Measurements from ENCODE around the gene PTRHD1. TPM values are rescaled to one million over a fixed set of nuclear protein-coding genes. Genes with fewer than 3 reads are reported as not detected.

PTRHD1 gene
- total RNA-seq, 4 donors from 2014 or later = 22.9 to 53.3 (median 31.6) TPM

GRCh38 chr2:24816884-24817283, 23.7 kb upstream of the PTRHD1 start:
- Histone ChIP-seq H3K36me3 (peaks cover 54% of the 10 kb centered on the region), H3K4me1 (no peaks in the 10 kb centered on the region), H3K9me3 (no peaks in the 10 kb centered on the region), H3K4me3 (no peak overlapping the region), H3K27ac (no peak overlapping the region), H3K27me3 (no peaks in the 10 kb centered on the region)
- 92% methylated on average over 4 of the region's 4 CpGs for WGBS
- DNase-seq (ENCODE audit: low spot score in 2 of 2) = no peak
- TF ChIP-seq CTCF (IDR thresholded peaks at IDR 0.05) (no peak), POLR2AphosphoS5 (IDR thresholded peaks at IDR 0.05) (no peak), POLR2A (IDR thresholded peaks at IDR 0.05) (no peak), EP300 (IDR thresholded peaks at IDR 0.05) (no peak)

GRCh38 chr2:24816404-24816803, 23.2 kb upstream of the PTRHD1 start:
- no peaks in the 10 kb centered on the region for H3K9me3 ChIP-seq
- H3K4me1 ChIP-seq = no peaks in the 10 kb centered on the region
- TF ChIP-seq CTCF (IDR thresholded peaks at IDR 0.05) (no peak), POLR2A (IDR thresholded peaks at IDR 0.05) (no peak), POLR2AphosphoS5 (IDR thresholded peaks at IDR 0.05) (no peak), EP300 (IDR thresholded peaks at IDR 0.05) (no peak)
- DNase-seq (ENCODE audit: low spot score in 2 of 2) = no peak
- H3K27ac ChIP-seq = no peak overlapping the region
- no peak overlapping the region for H3K4me3 ChIP-seq
- H3K36me3 ChIP-seq = peaks cover 49% of the 10 kb centered on the region
- 96% methylated on average over 6 of the region's 6 CpGs for WGBS
- H3K27me3 ChIP-seq = no peaks in the 10 kb centered on the region

GRCh38 chr2:24815171-24815570, 22.0 kb upstream of the PTRHD1 start:
- WGBS = 95% methylated on average over 4 of the region's 4 CpGs
- Histone ChIP-seq H3K27me3 (no peaks in the 10 kb centered on the region), H3K27ac (no peak overlapping the region), H3K4me3 (no peak overlapping the region), H3K36me3 (peaks cover 37% of the 10 kb centered on the region), H3K9me3 (no peaks in the 10 kb centered on the region), H3K4me1 (no peaks in the 10 kb centered on the region)
- no peak for DNase-seq (ENCODE audit: low spot score in 2 of 2)
- TF ChIP-seq EP300 (IDR thresholded peaks at IDR 0.05) (no peak), POLR2AphosphoS5 (IDR thresholded peaks at IDR 0.05) (no peak), POLR2A (IDR thresholded peaks at IDR 0.05) (no peak), CTCF (IDR thresholded peaks at IDR 0.05) (no peak)

- 96% methylated on average over 4 of the region's 4 CpGs for WGBS
- Histone ChIP-seq H3K27me3 (no peaks in the 10 kb centered on the region), H3K27ac (no peak overlapping the region), H3K4me1 (no peaks in the 10 kb centered on the region), H3K36me3 (peaks cover 30% of the 10 kb centered on the region), H3K4me3 (no peak overlapping the region), H3K9me3 (no peaks in the 10 kb centered on the region)
- TF ChIP-seq POLR2A (IDR thresholded peaks at IDR 0.05) = no peak
- no peak for TF ChIP-seq EP300 (IDR thresholded peaks at IDR 0.05)
- no peak for TF ChIP-seq CTCF (IDR thresholded peaks at IDR 0.05)
- DNase-seq (ENCODE audit: low spot score in 2 of 2) = no peak
Observed at GRCh38 chr2:24814516-24814915, 21.3 kb upstream of the PTRHD1 start.

GRCh38 chr2:24813691-24814137, 20.5 kb upstream of the PTRHD1 start:
- 100% methylated on average over 4 of the region's 4 CpGs for WGBS
- TF ChIP-seq CTCF (IDR thresholded peaks at IDR 0.05) (no peak), POLR2A (IDR thresholded peaks at IDR 0.05) (no peak), EP300 (IDR thresholded peaks at IDR 0.05) (no peak), POLR2AphosphoS5 (IDR thresholded peaks at IDR 0.05) (no peak)
- H3K9me3 ChIP-seq = no peaks in the 10 kb centered on the region
- no peaks in the 10 kb centered on the region for H3K27me3 ChIP-seq
- H3K36me3 ChIP-seq = peaks cover 23% of the 10 kb centered on the region
- H3K4me1 ChIP-seq = no peaks in the 10 kb centered on the region
- no peak for DNase-seq (ENCODE audit: low spot score in 2 of 2)
- H3K4me3 ChIP-seq = no peak overlapping the region
- no peak overlapping the region for H3K27ac ChIP-seq
